Measurements from ENCODE around the gene HMGN5. TPM values are rescaled to one million over a fixed set of nuclear protein-coding genes. Genes with fewer than 3 reads are reported as not detected.

HMGN5 gene
- 10 to 100 TPM in 1 of 2 donors, 1 to 10 TPM in 1; 5.6 to 63.5 TPM for total RNA-seq

GRCh38 chrX:81201671-81202455 is at the start of gene HMGN5, which contains the start of gene SH3BGRL:
TSS of gene HMGN5 (minus strand) at chrX:81201913. CDS start at chrX:81121549, 80,364 bp downstream.
TSS of gene SH3BGRL (plus strand) at chrX:81202102. CDS start at chrX:81202201, 99 bp downstream.
- no peaks in the 10 kb centered on the region for H3K9me3 ChIP-seq
- H3K36me3 ChIP-seq: no peaks in the 10 kb centered on the region
- no peaks in the 10 kb centered on the region for H3K4me1 ChIP-seq (replicated peaks)
- under 1% methylated on average over 22 of the region's 23 CpGs for WGBS
- H3K27ac ChIP-seq: peak within 1 kb of the TSS; percentile 65 to 75
- no peaks in the 10 kb centered on the region for H3K27me3 ChIP-seq (replicated peaks; ENCODE audit: insufficient read depth)
- peak; percentile 43 for TF ChIP-seq POLR2AphosphoS5 (IDR thresholded peaks at IDR 0.05)
- no peak for TF ChIP-seq POLR2A (IDR thresholded peaks at IDR 0.05)
- peak; percentile 64 for DNase-seq (ENCODE audit: low spot score)
- H3K4me3 ChIP-seq: peak within 1 kb of the TSS; percentile 43 to 46
- intact Hi-C loops (cut with DNase I): loop anchor here (10.0 kb wide), 1 partner anchor 63 kb away; no protein-coding TSS in a partner anchor

DNA sequence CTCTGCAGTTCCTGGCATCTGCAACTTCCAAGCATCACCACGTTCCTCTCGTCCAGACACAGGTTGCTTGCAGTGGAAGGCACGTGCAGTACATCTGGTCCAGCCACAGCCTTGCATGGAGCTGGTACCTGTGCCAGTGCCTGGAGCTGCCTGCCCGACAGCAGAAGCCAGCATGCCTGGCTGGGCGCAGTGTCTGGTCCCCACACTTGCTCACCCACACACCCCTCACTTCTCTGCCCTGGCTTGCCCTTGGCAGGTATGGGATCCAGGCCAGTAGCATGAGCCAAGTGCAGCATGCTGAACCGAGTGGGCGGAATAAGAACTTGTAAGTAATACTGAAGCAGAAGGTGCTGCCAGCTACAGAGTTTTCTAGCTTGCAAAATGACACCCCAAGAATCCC is 40.0 kb upstream of the HMGN5 start:
- Histone ChIP-seq H3K4me1 (replicated peaks) (no peaks in the 10 kb centered on the region), H3K9me3 (no peaks in the 10 kb centered on the region), H3K27ac (no peak overlapping the region), H3K4me3 (no peak overlapping the region), H3K36me3 (no peaks in the 10 kb centered on the region), H3K27me3 (replicated peaks; ENCODE audit: insufficient read depth) (no peaks in the 10 kb centered on the region)
- 66% methylated on average over 7 of the region's 7 CpGs for WGBS
- no peak for TF ChIP-seq POLR2AphosphoS5 (IDR thresholded peaks at IDR 0.05)
- intact Hi-C loops (cut with DNase I): no loop called here
- no peak for DNase-seq (ENCODE audit: low spot score)

- no peaks in the 10 kb centered on the region for H3K9me3 ChIP-seq
- WGBS: 97% methylated on average over 3 of the region's 4 CpGs
- no peaks in the 10 kb centered on the region for H3K27me3 ChIP-seq (replicated peaks; ENCODE audit: insufficient read depth)
- H3K27ac ChIP-seq: no peak overlapping the region
- intact Hi-C loops (cut with DNase I): no loop called here
- no peak overlapping the region for H3K4me3 ChIP-seq
- DNase-seq (ENCODE audit: low spot score): no peak
- no peaks in the 10 kb centered on the region for H3K36me3 ChIP-seq
- no peak for TF ChIP-seq POLR2AphosphoS5 (IDR thresholded peaks at IDR 0.05)
- TF ChIP-seq CTCF (IDR thresholded peaks at IDR 0.05): no peak
- TF ChIP-seq POLR2A (IDR thresholded peaks at IDR 0.05): no peak
- H3K4me1 ChIP-seq (replicated peaks): no peaks in the 10 kb centered on the region
Observed at GRCh38 chrX:81240701-81241331, 39.1 kb upstream of the HMGN5 start.

DNA sequence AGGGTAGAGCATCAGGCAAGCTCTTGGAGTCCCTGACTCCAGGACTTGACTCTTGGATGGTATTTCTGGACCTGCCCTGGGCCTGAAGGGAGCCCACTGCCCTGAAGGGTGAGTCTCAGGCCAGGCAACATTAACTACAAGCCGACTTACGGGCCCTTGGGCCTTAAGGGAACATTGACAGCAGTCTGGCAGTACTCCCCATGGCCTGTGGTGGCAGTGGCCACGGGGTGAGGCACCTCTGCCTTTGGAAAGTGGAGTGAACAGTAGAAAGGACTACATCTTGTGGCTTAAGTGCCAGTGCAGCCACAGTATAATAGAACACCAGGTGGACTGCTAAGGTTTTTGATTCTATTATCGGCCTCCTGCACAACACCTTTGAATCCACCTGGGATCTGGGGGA is 36.5 kb upstream of the HMGN5 start:
- DNase-seq (ENCODE audit: low spot score): no peak
- Histone ChIP-seq H3K36me3 (no peaks in the 10 kb centered on the region), H3K4me1 (replicated peaks) (no peaks in the 10 kb centered on the region), H3K27ac (no peak overlapping the region), H3K27me3 (replicated peaks; ENCODE audit: insufficient read depth) (no peaks in the 10 kb centered on the region), H3K9me3 (no peaks in the 10 kb centered on the region), H3K4me3 (no peak overlapping the region)
- TF ChIP-seq CTCF (IDR thresholded peaks at IDR 0.05) (no peak), POLR2A (IDR thresholded peaks at IDR 0.05) (no peak), POLR2AphosphoS5 (IDR thresholded peaks at IDR 0.05) (no peak)
- intact Hi-C loops (cut with DNase I): no loop called here
- WGBS: 67% methylated on average over 2 of the region's 4 CpGs

DNA sequence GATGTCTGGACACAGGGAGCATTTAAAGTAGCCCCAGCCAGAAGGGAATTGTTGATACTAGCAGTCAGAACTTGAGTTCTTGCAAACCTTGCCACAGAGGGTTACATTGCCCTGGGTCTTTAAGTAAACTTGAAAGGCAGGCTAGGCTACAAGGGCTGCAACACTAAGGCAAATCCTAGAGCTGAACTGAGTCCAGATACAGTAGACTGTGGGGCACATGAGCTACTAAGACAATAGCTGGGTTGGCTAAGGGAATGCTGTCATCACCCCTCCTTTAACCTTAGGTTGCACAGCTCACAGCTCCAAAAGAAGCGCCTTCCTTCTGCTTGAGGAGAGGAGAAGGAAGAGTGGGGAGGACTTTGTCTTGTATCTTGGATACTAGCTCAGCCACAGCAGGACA is 35.8 kb upstream of the HMGN5 start:
- H3K4me1 ChIP-seq (replicated peaks): no peaks in the 10 kb centered on the region
- H3K27me3 ChIP-seq (replicated peaks; ENCODE audit: insufficient read depth): no peaks in the 10 kb centered on the region
- DNase-seq (ENCODE audit: low spot score): no peak
- H3K36me3 ChIP-seq: no peaks in the 10 kb centered on the region
- no peak overlapping the region for H3K4me3 ChIP-seq
- TF ChIP-seq CTCF (IDR thresholded peaks at IDR 0.05): no peak
- TF ChIP-seq POLR2A (IDR thresholded peaks at IDR 0.05): no peak
- TF ChIP-seq POLR2AphosphoS5 (IDR thresholded peaks at IDR 0.05): no peak
- H3K27ac ChIP-seq: no peak overlapping the region
- intact Hi-C loops (cut with DNase I): no loop called here
- H3K9me3 ChIP-seq: no peaks in the 10 kb centered on the region
- 92% methylated on average over 1 of the region's 1 CpG for WGBS

Data from prostate gland (tissue), 2 donors.